Measurements from ENCODE around the gene PAQR5. TPM values are rescaled to one million over a fixed set of nuclear protein-coding genes. Genes with fewer than 3 reads are reported as not detected.

PAQR5 gene
- total and polyA plus RNA-seq, 2 donors from 2014 or later, result 32.7 to 51.3 TPM

DNA sequence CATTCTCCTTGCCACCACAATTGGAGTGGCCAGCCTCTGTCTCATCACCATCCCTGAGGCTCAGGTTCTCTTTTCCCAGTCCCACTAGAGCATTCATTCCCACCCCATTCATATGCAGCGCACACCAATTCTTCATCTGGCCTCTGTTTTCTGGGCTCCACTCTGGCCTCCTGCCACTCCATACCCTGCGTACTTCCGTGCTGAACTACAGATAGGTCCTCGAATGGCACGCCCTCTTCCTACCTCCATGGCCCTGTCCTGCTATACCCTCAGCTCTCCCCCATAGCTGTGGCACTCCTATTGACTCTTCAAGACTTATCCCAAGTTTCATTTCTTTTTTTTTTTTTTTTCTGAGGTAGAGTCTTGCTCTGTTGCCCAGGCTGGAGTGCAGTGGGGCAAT is 25.9 kb downstream of the PAQR5 start:
- no peak for FAIRE-seq

DNA sequence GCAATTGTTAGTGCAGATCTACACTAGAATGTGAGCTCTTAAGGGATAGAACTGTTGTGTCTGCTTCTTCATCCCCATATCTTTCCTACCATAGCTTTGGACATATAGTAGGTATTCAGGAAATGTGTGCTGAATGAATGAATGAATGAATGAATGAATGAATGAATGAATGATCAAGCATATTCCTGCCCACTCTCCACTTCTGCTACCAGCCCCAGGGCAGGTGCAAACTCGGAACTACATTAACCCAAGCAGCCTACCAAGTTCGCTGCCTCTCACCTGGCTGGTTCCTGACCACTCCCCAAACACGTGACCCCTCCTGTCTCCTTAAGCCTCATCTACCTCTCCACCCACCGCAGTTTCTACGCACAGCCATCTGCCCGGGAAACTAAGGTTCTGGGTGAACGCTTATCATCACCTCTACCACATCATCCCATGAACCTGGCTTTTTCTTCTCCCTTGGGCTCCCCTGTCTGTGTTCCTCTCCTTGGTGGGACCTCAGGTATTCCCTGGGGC is 26.8 kb downstream of the PAQR5 start:
- no peak for TF ChIP-seq CTCF (IDR thresholded peaks at IDR 0.05; ENCODE audit: borderline replicate concordance, extremely low read depth, insufficient read depth)
- Histone ChIP-seq H3K9ac (ENCODE audit: low read length in 3 of 3) (peak overlapping the region in 1 of 3 donors; percentile 20), H3K27me3 (ENCODE audit: control insufficient read depth, insufficient read depth, low read length) (no peaks in the 10 kb centered on the region), H3K4me1 (ENCODE audit: control insufficient read depth in 2 of 3, insufficient read depth in 2 of 3, low read depth in 1 of 3, low read length in 3 of 3) (peaks cover 0 to 34% (median 34%) of the 10 kb centered on the region in 3 donors), H3K9me3 (ENCODE audit: control insufficient read depth in 2 of 3, insufficient read depth in 1 of 3, low read length in 3 of 3) (no peaks in the 10 kb centered on the region), H3K36me3 (ENCODE audit: control insufficient read depth in 2 of 3, insufficient read depth in 3 of 3, low read length in 3 of 3) (peaks cover 0 to 3% (median 0%) of the 10 kb centered on the region in 3 donors), H3K27ac (ENCODE audit: low read depth in 2 of 2, low read length in 2 of 2) (no peak overlapping the region), H3K4me3 (ENCODE audit: low read length in 3 of 3) (no peak overlapping the region)
- FAIRE-seq, result no peak
- intact Hi-C loops (cut with DNase I), result no loop called here
- no peak for DNase-seq

More for the DNA sequence above, 25.9 kb downstream of the PAQR5 start:
- Histone ChIP-seq H3K36me3 (ENCODE audit: control insufficient read depth in 2 of 3, insufficient read depth in 3 of 3, low read length in 3 of 3) (peaks cover 0 to 3% (median 0%) of the 10 kb centered on the region in 3 donors), H3K27ac (ENCODE audit: low read depth in 2 of 2, low read length in 2 of 2) (peak overlapping the region in 1 of 2 donors; percentile 3), H3K9me3 (ENCODE audit: control insufficient read depth in 2 of 3, insufficient read depth in 1 of 3, low read length in 3 of 3) (no peaks in the 10 kb centered on the region), H3K4me1 (ENCODE audit: control insufficient read depth in 2 of 3, insufficient read depth in 2 of 3, low read depth in 1 of 3, low read length in 3 of 3) (peaks cover 0 to 42% (median 38%) of the 10 kb centered on the region in 3 donors), H3K27me3 (ENCODE audit: control insufficient read depth, insufficient read depth, low read length) (no peaks in the 10 kb centered on the region), H3K9ac (ENCODE audit: low read length in 3 of 3) (no peak overlapping the region), H3K4me3 (ENCODE audit: low read length in 3 of 3) (no peak overlapping the region)
- intact Hi-C loops (cut with DNase I), result no loop called here
- no peak for DNase-seq
- no peak for TF ChIP-seq CTCF (IDR thresholded peaks at IDR 0.05; ENCODE audit: borderline replicate concordance, extremely low read depth, insufficient read depth)

DNA sequence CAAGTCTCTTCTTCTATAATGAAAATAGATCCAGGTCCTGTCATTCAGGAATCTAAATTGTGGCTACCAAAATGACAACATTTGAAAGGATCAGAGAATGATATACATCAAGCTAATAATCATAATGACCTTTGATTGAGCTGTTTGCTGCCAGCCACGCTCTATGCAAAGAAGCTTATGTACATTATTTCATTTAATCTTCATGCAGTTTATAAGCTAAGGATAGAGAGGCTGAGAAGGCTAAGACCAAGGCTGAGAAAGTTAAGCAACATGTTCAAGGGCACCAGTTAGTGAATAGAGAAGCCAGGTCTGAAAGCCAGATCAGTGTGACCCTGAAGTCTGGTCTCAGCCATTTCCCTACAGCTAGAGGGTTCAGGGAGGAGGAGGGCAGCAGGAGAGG is 29.4 kb downstream of the PAQR5 start:
- peaks cover 0 to 3% (median 0%) of the 10 kb centered on the region in 3 donors for H3K36me3 ChIP-seq (ENCODE audit: control insufficient read depth in 2 of 3, insufficient read depth in 3 of 3, low read length in 3 of 3)
- H3K4me1 ChIP-seq (ENCODE audit: control insufficient read depth in 2 of 3, insufficient read depth in 2 of 3, low read depth in 1 of 3, low read length in 3 of 3), result peaks cover 0 to 37% (median 36%) of the 10 kb centered on the region in 3 donors
- H3K4me3 ChIP-seq (ENCODE audit: low read length in 3 of 3), result no peak overlapping the region
- no peaks in the 10 kb centered on the region for H3K9me3 ChIP-seq (ENCODE audit: control insufficient read depth in 2 of 3, insufficient read depth in 1 of 3, low read length in 3 of 3)
- peak overlapping the region; percentile 80 to 83 for H3K27ac ChIP-seq (ENCODE audit: low read depth in 2 of 2, low read length in 2 of 2)
- DNase-seq, result no peak
- no peak overlapping the region for H3K9ac ChIP-seq (ENCODE audit: low read length in 3 of 3)
- no peak for TF ChIP-seq CTCF (IDR thresholded peaks at IDR 0.05; ENCODE audit: borderline replicate concordance, extremely low read depth, insufficient read depth)
- H3K27me3 ChIP-seq (ENCODE audit: control insufficient read depth, insufficient read depth, low read length), result no peaks in the 10 kb centered on the region
- FAIRE-seq, result no peak
- intact Hi-C loops (cut with DNase I), result no loop called here

DNA sequence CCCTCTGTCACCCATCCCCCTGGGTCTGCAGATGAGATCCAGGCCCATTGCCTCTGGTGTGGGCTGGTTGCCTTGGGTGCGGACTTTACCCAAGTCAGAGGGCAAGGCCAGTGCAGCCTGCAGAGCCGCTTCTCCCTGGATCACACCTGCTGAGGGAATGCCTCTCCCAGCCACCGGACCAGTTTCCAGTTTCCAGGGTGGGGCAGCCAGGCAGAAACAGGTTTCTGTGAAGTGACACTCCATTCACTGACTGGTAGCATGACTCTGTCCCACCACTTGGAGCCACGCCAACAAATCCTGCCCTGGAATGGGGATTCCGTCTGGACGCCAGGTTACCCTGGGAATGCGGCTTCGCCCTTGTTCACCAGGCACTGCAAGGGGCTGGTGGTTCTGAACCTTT is 30.0 kb downstream of the PAQR5 start:
- H3K9me3 ChIP-seq (ENCODE audit: control insufficient read depth in 2 of 3, insufficient read depth in 1 of 3, low read length in 3 of 3), result no peaks in the 10 kb centered on the region
- no peak for TF ChIP-seq CTCF (IDR thresholded peaks at IDR 0.05; ENCODE audit: borderline replicate concordance, extremely low read depth, insufficient read depth)
- H3K27me3 ChIP-seq (ENCODE audit: control insufficient read depth, insufficient read depth, low read length), result no peaks in the 10 kb centered on the region
- no peak overlapping the region for H3K4me3 ChIP-seq (ENCODE audit: low read length in 3 of 3)
- intact Hi-C loops (cut with DNase I), result no loop called here
- H3K36me3 ChIP-seq (ENCODE audit: control insufficient read depth in 2 of 3, insufficient read depth in 3 of 3, low read length in 3 of 3), result peaks cover 0 to 3% (median 0%) of the 10 kb centered on the region in 3 donors
- H3K4me1 ChIP-seq (ENCODE audit: control insufficient read depth in 2 of 3, insufficient read depth in 2 of 3, low read depth in 1 of 3, low read length in 3 of 3), result peaks cover 0 to 33% (median 31%) of the 10 kb centered on the region in 3 donors
- FAIRE-seq (no peak), DNase-seq (peak; percentile 37 to 94 (median 58))
- peak overlapping the region; percentile 80 to 87 for H3K27ac ChIP-seq (ENCODE audit: low read depth in 2 of 2, low read length in 2 of 2)
- peak overlapping the region in 1 of 3 donors; percentile 44 for H3K9ac ChIP-seq (ENCODE audit: low read length in 3 of 3)
